ENCODE results near the gene BHLHE40.

GRCh38 chr3:4972652-4973643, 6.3 kb upstream of the BHLHE40 start:
- TF ChIP-seq, protein P1, sequence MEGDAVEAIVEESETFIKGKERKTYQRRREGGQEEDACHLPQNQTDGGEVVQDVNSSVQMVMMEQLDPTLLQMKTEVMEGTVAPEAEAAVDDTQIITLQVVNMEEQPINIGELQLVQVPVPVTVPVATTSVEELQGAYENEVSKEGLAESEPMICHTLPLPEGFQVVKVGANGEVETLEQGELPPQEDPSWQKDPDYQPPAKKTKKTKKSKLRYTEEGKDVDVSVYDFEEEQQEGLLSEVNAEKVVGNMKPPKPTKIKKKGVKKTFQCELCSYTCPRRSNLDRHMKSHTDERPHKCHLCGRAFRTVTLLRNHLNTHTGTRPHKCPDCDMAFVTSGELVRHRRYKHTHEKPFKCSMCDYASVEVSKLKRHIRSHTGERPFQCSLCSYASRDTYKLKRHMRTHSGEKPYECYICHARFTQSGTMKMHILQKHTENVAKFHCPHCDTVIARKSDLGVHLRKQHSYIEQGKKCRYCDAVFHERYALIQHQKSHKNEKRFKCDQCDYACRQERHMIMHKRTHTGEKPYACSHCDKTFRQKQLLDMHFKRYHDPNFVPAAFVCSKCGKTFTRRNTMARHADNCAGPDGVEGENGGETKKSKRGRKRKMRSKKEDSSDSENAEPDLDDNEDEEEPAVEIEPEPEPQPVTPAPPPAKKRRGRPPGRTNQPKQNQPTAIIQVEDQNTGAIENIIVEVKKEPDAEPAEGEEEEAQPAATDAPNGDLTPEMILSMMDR (IDR thresholded peaks at IDR 0.05; ENCODE audit: borderline replicate concordance, extremely low read depth, low read length, poor library complexity, severe bottlenecking) = no peak
- TF ChIP-seq EZH2 (IDR thresholded peaks at IDR 0.05; ENCODE audit: borderline replicate concordance, low read depth, low read length, severe bottlenecking) = no peak

Measured in DND-41 (cell line).